H1 (cell line): ENCODE results near the gene DXO. TPM values are rescaled to one million over a fixed set of nuclear protein-coding genes. Genes with fewer than 3 reads are reported as not detected.
"Not testable (repeated sequence)": the region's sequence is repeated elsewhere in the genome, so short reads cannot be mapped to it uniquely, and the experiment has no call there.

Experiments
- CTCF ChIA-PET: fragments of 300-600 bp; sonication (Branson Sonifier 250); formaldehyde crosslinking; loops from one replicate; lab custom pipeline; 2021; ENCODE audit not compliant: partially characterized antibody; lab: Charles Lee
- POLR2A ChIA-PET: fragments of 300-600 bp; sonication (Branson Sonifier 250); formaldehyde crosslinking; loops from one replicate; lab custom pipeline; 2021; ENCODE audit warnings: inconsistent platforms; ENCODE audit not compliant: partially characterized antibody; lab: Charles Lee
- DNase-seq, 2 experiments: peaks; one replicate each; pipeline versions ENCODE4 v3.0.0 to v3.0.0-alpha.2; 2010 to 2022; ENCODE audit warnings: low spot score in 2 of 2, low read depth in 1 of 2, mixed read lengths in 1 of 2
- FAIRE-seq: peaks from 2 replicates; lab custom pipeline; 2011; peaks lifted over from hg19 to GRCh38; lab: Jason Lieb, UNC
- H2AFZ ChIP-seq: 2 replicates; pipeline ENCODE4 v1.8.1; 2012; ENCODE audit warnings: low read length, inconsistent platforms
- H2AK5ac ChIP-seq: 2 replicates; pipeline ENCODE4 v1.6.1; 2013; ENCODE audit warnings: low read depth, low read length
- H2BK120ac ChIP-seq: replicated peaks from 2 replicates; pipeline ENCODE3; 2013; ENCODE audit warnings: low read depth, low read length, inconsistent platforms
- H2BK12ac ChIP-seq: 2 replicates; pipeline ENCODE4 v1.6.1; 2013; ENCODE audit warnings: low read depth, low read length
- H2BK15ac ChIP-seq: 2 replicates; pipeline ENCODE4 v1.6.1; 2013; ENCODE audit warnings: low read length
- H2BK20ac ChIP-seq: 2 replicates; pipeline ENCODE4 v1.6.1; 2013; ENCODE audit warnings: low read length
- H2BK5ac ChIP-seq: 2 replicates; pipeline ENCODE4 v1.6.1; 2013; ENCODE audit warnings: low read depth, low read length
- H3K14ac ChIP-seq: 2 replicates; pipeline ENCODE4 v1.6.1; 2013; ENCODE audit warnings: inconsistent platforms; ENCODE audit not compliant: insufficient read length
- H3K18ac ChIP-seq: 2 replicates; pipeline ENCODE4 v1.6.1; 2013; ENCODE audit warnings: low read length; ENCODE audit errors: extremely low read depth
- H3K23ac ChIP-seq: 2 replicates; pipeline ENCODE4 v1.6.1; 2013; ENCODE audit warnings: inconsistent platforms; ENCODE audit not compliant: insufficient read length
- H3K23me2 ChIP-seq: 2 replicates; pipeline ENCODE4 v1.6.1; 2013; ENCODE audit warnings: low read depth, low read length
- H3K27ac ChIP-seq: 2 replicates; pipeline ENCODE4 v1.6.1; 2011; ENCODE audit warnings: low read depth, low read length, inconsistent platforms
- H3K27me3 ChIP-seq, 4 experiments: replicated peaks in 1 of 4; 1 replicate in 1 of 4; 2 replicates in 3 of 4; pipeline versions ENCODE4 v1.6.1 to v1.8.1; 2011 to 2013; ENCODE audit warnings: low read length in 3 of 4, mild to moderate bottlenecking in 3 of 4, inconsistent platforms in 2 of 4, mixed read lengths in 2 of 4, moderate library complexity in 1 of 4; ENCODE audit not compliant: control insufficient read depth in 3 of 4, insufficient read depth in 3 of 4; ENCODE audit errors: extremely low read depth in 1 of 4
- H3K36me3 ChIP-seq, 4 experiments: 2 replicates each; pipeline versions ENCODE4 v1.6.1 to v1.8.1; 2011 to 2013; ENCODE audit warnings: mild to moderate bottlenecking in 4 of 4, low read length in 3 of 4, moderate library complexity in 2 of 4, control low read depth in 1 of 4, inconsistent platforms in 1 of 4; ENCODE audit not compliant: insufficient read depth in 4 of 4, control insufficient read depth in 2 of 4
- H3K4ac ChIP-seq: replicated peaks from 2 replicates; pipeline ENCODE3; 2013; ENCODE audit warnings: low read length, low read depth, mixed read lengths, inconsistent platforms; ENCODE audit not compliant: insufficient read length
- H3K4me1 ChIP-seq, 4 experiments: replicated peaks in 1 of 4; 1 replicate in 1 of 4; 2 replicates in 3 of 4; pipeline versions ENCODE4 v1.6.1 to v1.8.1; 2011 to 2013; ENCODE audit warnings: low read length in 3 of 4, inconsistent platforms in 2 of 4, mixed read lengths in 1 of 4; ENCODE audit not compliant: insufficient read depth in 4 of 4, control insufficient read depth in 3 of 4
- H3K4me2 ChIP-seq, 2 experiments: 2 replicates each; pipeline versions ENCODE4 v1.6.1 to v1.8.1; 2011 to 2013; ENCODE audit warnings: low read depth in 2 of 2, low read length in 2 of 2, control low read depth in 1 of 2, inconsistent platforms in 1 of 2, mild to moderate bottlenecking in 1 of 2; ENCODE audit not compliant: insufficient read depth in 1 of 2
- H3K4me3 ChIP-seq, 4 experiments: fragments of 200-600, 300-600 bp in 1 of 4; sonication (generic), shearing (Covaris generic), sonication (Bioruptor Twin) in 1 of 4; 2 replicates each; pipeline versions ENCODE4 v1.5.1 to v1.8.1; 2011 to 2016; ENCODE audit warnings: low read length in 4 of 4, low read depth in 3 of 4, control low read depth in 2 of 4, inconsistent platforms in 2 of 4, mild to moderate bottlenecking in 2 of 4, mixed read lengths in 1 of 4, moderate library complexity in 1 of 4; ENCODE audit not compliant: insufficient read depth in 2 of 4; ENCODE audit errors: extremely low read depth in 1 of 4
- H3K56ac ChIP-seq: replicated peaks from 2 replicates; pipeline ENCODE3; 2013; ENCODE audit warnings: low read depth, mild to moderate bottlenecking, mixed read lengths, low read length, inconsistent platforms; ENCODE audit not compliant: insufficient read length
- H3K79me1 ChIP-seq: 2 replicates; pipeline ENCODE4 v1.6.1; 2013; ENCODE audit warnings: low read depth, low read length, control low read depth
- H3K79me2 ChIP-seq, 2 experiments: 2 replicates each; pipeline versions ENCODE4 v1.6.1 to v1.8.1; 2012 to 2013; ENCODE audit warnings: low read length in 2 of 2, mild to moderate bottlenecking in 2 of 2, inconsistent platforms in 1 of 2; ENCODE audit not compliant: insufficient read depth in 2 of 2, control insufficient read depth in 1 of 2
- H3K9ac ChIP-seq, 4 experiments: replicated peaks in 1 of 4; 1 replicate in 1 of 4; 2 replicates in 3 of 4; pipeline versions ENCODE4 v1.6.1 to v1.8.1; 2011 to 2013; ENCODE audit warnings: low read depth in 3 of 4, low read length in 3 of 4, control low read depth in 2 of 4, mild to moderate bottlenecking in 2 of 4, moderate library complexity in 2 of 4, inconsistent platforms in 1 of 4; ENCODE audit errors: extremely low read depth in 1 of 4
- H3K9me3 ChIP-seq, 2 experiments: 2 replicates each; pipeline versions ENCODE4 v1.6.1 to v1.8.1; 2012 to 2013; ENCODE audit warnings: mild to moderate bottlenecking in 2 of 2, moderate library complexity in 2 of 2, control low read depth in 1 of 2, inconsistent platforms in 1 of 2, low read depth in 1 of 2, low read length in 1 of 2, mixed read lengths in 1 of 2; ENCODE audit not compliant: insufficient read depth in 2 of 2
- H4K20me1 ChIP-seq, 2 experiments: replicated peaks in 1 of 2; 2 replicates each; pipeline versions ENCODE3 to v1.8.1; 2011 to 2013; ENCODE audit warnings: inconsistent platforms in 2 of 2, low read length in 2 of 2, mild to moderate bottlenecking in 1 of 2; ENCODE audit not compliant: insufficient read depth in 2 of 2, control insufficient read depth in 1 of 2
- H4K5ac ChIP-seq: 2 replicates; pipeline ENCODE4 v1.6.1; 2013; ENCODE audit warnings: low read length, low read depth, mixed read lengths, inconsistent platforms; ENCODE audit not compliant: insufficient read length
- H4K8ac ChIP-seq: 2 replicates; pipeline ENCODE4 v1.8.0; 2013; ENCODE audit warnings: mild to moderate bottlenecking, moderate library complexity, low read length, inconsistent platforms; ENCODE audit not compliant: insufficient read depth; ENCODE audit errors: extremely low read depth
- H4K91ac ChIP-seq: replicated peaks from 2 replicates; pipeline ENCODE3; 2013; ENCODE audit warnings: low read length, mixed read lengths, inconsistent platforms; ENCODE audit not compliant: insufficient read length
- WGBS, 2 experiments: shearing (Covaris generic) in 1 of 2; methylation state at CpG; one replicate each; pipeline versions ENCODE4 v1.1.6 to v1.1.7; 2013 to 2015; ENCODE audit warnings: low lambda C conversion rate in 2 of 2, mixed read lengths in 2 of 2, inconsistent platforms in 1 of 2, low coverage in 1 of 2, missing lambda C conversion rate in 1 of 2; ENCODE audit not compliant: insufficient replicate concordance in 2 of 2, insufficient coverage in 1 of 2, insufficient read length in 1 of 2; ENCODE audit errors: extremely low coverage in 1 of 2, missing lambda C conversion rate in 1 of 2; 5-methylcytosine and 5-hydroxymethylcytosine counted together
- polyA plus RNA-seq, 7 experiments: library from polyadenylated mRNA; depleted of rRNA in 3 of 7; stranded (reverse) in 5 of 7; unstranded in 2 of 7; fragments of >200 nt in 5 of 7; fragments of 200-250 nt in 2 of 7; gene quantifications; 1 replicate in 5 of 7; 2 replicates in 1 of 7; 4 replicates in 1 of 7; pipeline versions ENCODE4 v1.2.1 to v1.2.3, GENCODE V29; 2011 to 2013; ENCODE audit warnings: missing spikeins in 2 of 7, mixed read lengths in 2 of 7
- total RNA-seq: library from RNA; stranded (reverse); fragmentation: NEBNext Ultra II Directional; extraction: Animal tissue kit (Norgen Biotek cat#: 25700); gene quantifications from 2 replicates; pipeline ENCODE4 v1.2.1, GENCODE V29; 2021

DXO gene
- total and polyA plus RNA-seq, 2 of the 8 experiments (the other 6 are each of a cell fraction or from before 2014, with no cell fraction given), result 14.7 to 23.9 TPM

DNA sequence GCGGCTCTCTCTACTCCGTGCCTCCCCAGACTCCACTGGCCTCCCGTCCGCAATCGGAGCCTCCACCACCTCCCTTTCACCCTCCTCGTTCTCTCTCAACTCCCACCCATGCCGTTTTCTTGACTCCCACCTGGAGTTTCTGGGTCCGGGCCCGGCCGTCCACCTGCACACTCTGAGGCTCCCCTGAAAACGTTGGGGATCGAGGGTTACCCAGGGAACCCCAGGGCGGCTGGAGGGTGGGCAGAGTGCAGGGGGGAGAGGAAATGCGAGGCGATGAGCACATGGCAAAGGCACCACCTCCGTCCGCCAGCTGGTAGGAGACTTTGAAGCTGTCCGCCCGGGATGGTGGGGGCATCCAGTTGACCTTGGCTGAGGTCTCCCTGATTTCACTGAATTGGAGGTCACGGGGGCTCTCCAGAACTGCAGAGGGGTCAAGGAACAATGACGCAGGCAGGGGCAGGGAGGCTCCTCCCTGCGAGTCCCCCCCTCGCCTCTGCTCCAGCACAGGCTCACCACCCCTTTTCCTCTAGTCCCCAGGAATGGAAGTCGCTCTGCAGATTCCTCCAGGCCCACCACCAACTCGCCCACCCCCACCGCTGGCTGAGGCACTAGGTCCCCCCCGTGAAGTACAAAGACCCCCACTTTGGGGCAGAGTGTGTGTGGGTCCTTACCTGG is 39.1 kb upstream of the DXO start:
- CTCF ChIA-PET, H2BK20ac ChIP-seq, H3K9me3 ChIP-seq, H3K9ac ChIP-seq, H3K23ac ChIP-seq, H3K23me2 ChIP-seq, H3K4me3 ChIP-seq, H4K91ac ChIP-seq, H4K8ac ChIP-seq, H3K4ac ChIP-seq, H2BK5ac ChIP-seq, H3K56ac ChIP-seq, H3K4me1 ChIP-seq, H3K79me1 ChIP-seq, H4K20me1 ChIP-seq, H3K18ac ChIP-seq, H3K14ac ChIP-seq, H2AK5ac ChIP-seq, H2BK15ac ChIP-seq, H3K36me3 ChIP-seq, H4K5ac ChIP-seq, H2AFZ ChIP-seq, H3K27ac ChIP-seq, POLR2A ChIA-PET, FAIRE-seq, H2BK12ac ChIP-seq, H3K79me2 ChIP-seq, H3K4me2 ChIP-seq, H2BK120ac ChIP-seq, H3K27me3 ChIP-seq: not testable (repeated sequence)
- DNase-seq, result peak in 1 of 2 experiments; percentile 7
- no CpG with 5 or more reads among the region's 27 CpGs for WGBS, 2 experiments

DNA sequence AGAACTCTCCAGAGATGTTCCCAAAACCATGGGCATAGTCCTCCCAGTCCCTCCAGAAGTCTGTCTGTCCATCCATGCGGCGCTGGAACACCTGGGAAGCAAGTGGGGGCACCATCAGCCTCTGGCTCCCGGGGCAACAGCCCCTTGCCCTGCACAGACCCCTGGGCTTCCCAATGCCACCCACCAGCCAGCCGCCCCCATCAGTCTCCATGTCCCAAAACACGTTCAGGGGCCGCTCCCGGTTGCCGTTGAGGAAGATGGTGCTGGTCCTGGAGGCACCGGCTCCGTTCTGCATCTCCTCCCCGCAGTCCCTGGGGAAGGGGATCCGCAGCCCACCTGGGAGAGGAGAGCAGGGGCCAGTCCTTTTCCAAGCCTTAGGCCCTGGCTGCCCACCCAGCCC is 37.6 kb upstream of the DXO start:
- H3K4me3 ChIP-seq, CTCF ChIA-PET: not testable (repeated sequence)

More for the DNA sequence above, 37.6 kb upstream of the DXO start:
- H3K27ac ChIP-seq, H2AK5ac ChIP-seq, H3K18ac ChIP-seq, H3K4ac ChIP-seq, H2BK12ac ChIP-seq, H3K9me3 ChIP-seq, H3K9ac ChIP-seq, H4K8ac ChIP-seq, H3K79me1 ChIP-seq, H3K14ac ChIP-seq, FAIRE-seq, H2AFZ ChIP-seq, POLR2A ChIA-PET, H3K4me1 ChIP-seq, H3K56ac ChIP-seq, H3K36me3 ChIP-seq, H4K91ac ChIP-seq, H3K27me3 ChIP-seq, H3K79me2 ChIP-seq, H3K4me2 ChIP-seq, H4K20me1 ChIP-seq, H2BK5ac ChIP-seq, H4K5ac ChIP-seq, H2BK120ac ChIP-seq, DNase-seq, H2BK20ac ChIP-seq, H3K23ac ChIP-seq, H2BK15ac ChIP-seq, H3K23me2 ChIP-seq: not testable (repeated sequence)
- WGBS, 2 experiments, result no CpG with 5 or more reads among the region's 12 CpGs
